PC-3 (cell line): ENCODE results near the gene PLP1.

Experiments
- CTCF ChIP-seq: fragments of 300-600 bp; sonication (generic); conservative IDR thresholded peaks from 2 replicates; pipeline ENCODE4 v1.5.1; 2017; ENCODE audit warnings: antibody characterized with exemption, low read depth, mild to moderate bottlenecking, low read length
- EZH2 ChIP-seq: fragments of 300-600 bp; sonication (generic); IDR thresholded peaks from one replicate; pipeline ENCODE4 v1.6.1; 2017; ENCODE audit warnings: antibody characterized with exemption, mild to moderate bottlenecking, low read length; ENCODE audit not compliant: unreplicated experiment
- EZH2phosphoT487 ChIP-seq: fragments of 300-600 bp; sonication (generic); IDR thresholded peaks from 2 replicates; pipeline ENCODE4 v1.6.1; 2018; ENCODE audit warnings: mild to moderate bottlenecking, antibody characterized with exemption, low read length, borderline replicate concordance

DNA sequence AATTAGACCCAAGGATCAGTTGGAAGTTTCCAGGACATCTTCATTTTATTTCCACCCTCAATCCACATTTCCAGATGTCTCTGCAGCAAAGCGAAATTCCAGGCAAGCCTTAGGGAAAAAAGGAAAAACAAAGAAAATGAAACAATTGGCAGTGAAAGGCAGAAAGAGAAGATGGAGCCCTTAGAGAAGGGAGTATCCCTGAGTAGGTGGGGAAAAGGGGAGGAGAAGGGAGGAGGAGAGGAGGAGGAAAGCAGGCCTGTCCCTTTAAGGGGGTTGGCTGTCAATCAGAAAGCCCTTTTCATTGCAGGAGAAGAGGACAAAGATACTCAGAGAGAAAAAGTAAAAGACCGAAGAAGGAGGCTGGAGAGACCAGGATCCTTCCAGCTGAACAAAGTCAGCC, at the start of gene PLP1:
- TF ChIP-seq EZH2 (no peak), CTCF (no peak), EZH2phosphoT487 (no peak)
